ENCODE measurements around the gene NUTM2F. TPM values are rescaled to one million over a fixed set of nuclear protein-coding genes. Genes with fewer than 3 reads are reported as not detected.

NUTM2F gene
- total and polyA plus RNA-seq, 2 donors from 2014 or later: not detected

GRCh38 chr9:94300470-94301301 lies 27.8 kb downstream of the NUTM2F start:
- no peak overlapping the region for H3K4me3 ChIP-seq (ENCODE audit: low read length in 3 of 3)
- intact Hi-C loops (cut with DNase I): no loop called here
- DNase-seq: no peak
- no peak overlapping the region for H3K9ac ChIP-seq (ENCODE audit: low read length in 3 of 3)
- H3K36me3 ChIP-seq (ENCODE audit: control insufficient read depth in 2 of 3, insufficient read depth in 3 of 3, low read length in 3 of 3): no peaks in the 10 kb centered on the region
- H3K27ac ChIP-seq (ENCODE audit: low read depth in 2 of 2, low read length in 2 of 2): no peak overlapping the region
- H3K27me3 ChIP-seq (ENCODE audit: control insufficient read depth, insufficient read depth, low read length): no peaks in the 10 kb centered on the region
- peaks cover 0 to 2% (median 0%) of the 10 kb centered on the region in 3 donors for H3K4me1 ChIP-seq (ENCODE audit: control insufficient read depth in 2 of 3, insufficient read depth in 2 of 3, low read depth in 1 of 3, low read length in 3 of 3)
- no peaks in the 10 kb centered on the region for H3K9me3 ChIP-seq (ENCODE audit: control insufficient read depth in 2 of 3, insufficient read depth in 1 of 3, low read length in 3 of 3)
- TF ChIP-seq CTCF (IDR thresholded peaks at IDR 0.05; ENCODE audit: borderline replicate concordance, extremely low read depth, insufficient read depth): no peak
- FAIRE-seq: no peak

GRCh38 chr9:94298949-94299599 lies 29.4 kb downstream of the NUTM2F start:
- DNase-seq (no peak), FAIRE-seq (no peak)
- Histone ChIP-seq H3K4me3 (ENCODE audit: low read length in 3 of 3) (no peak overlapping the region), H3K27ac (ENCODE audit: low read depth in 2 of 2, low read length in 2 of 2) (no peak overlapping the region), H3K36me3 (ENCODE audit: control insufficient read depth in 2 of 3, insufficient read depth in 3 of 3, low read length in 3 of 3) (no peaks in the 10 kb centered on the region), H3K27me3 (ENCODE audit: control insufficient read depth, insufficient read depth, low read length) (no peaks in the 10 kb centered on the region), H3K4me1 (ENCODE audit: control insufficient read depth in 2 of 3, insufficient read depth in 2 of 3, low read depth in 1 of 3, low read length in 3 of 3) (peaks cover 0 to 2% (median 0%) of the 10 kb centered on the region in 3 donors), H3K9me3 (ENCODE audit: control insufficient read depth in 2 of 3, insufficient read depth in 1 of 3, low read length in 3 of 3) (no peaks in the 10 kb centered on the region), H3K9ac (ENCODE audit: low read length in 3 of 3) (no peak overlapping the region)
- intact Hi-C loops (cut with DNase I): no loop called here
- TF ChIP-seq CTCF (IDR thresholded peaks at IDR 0.05; ENCODE audit: borderline replicate concordance, extremely low read depth, insufficient read depth): no peak

DNA sequence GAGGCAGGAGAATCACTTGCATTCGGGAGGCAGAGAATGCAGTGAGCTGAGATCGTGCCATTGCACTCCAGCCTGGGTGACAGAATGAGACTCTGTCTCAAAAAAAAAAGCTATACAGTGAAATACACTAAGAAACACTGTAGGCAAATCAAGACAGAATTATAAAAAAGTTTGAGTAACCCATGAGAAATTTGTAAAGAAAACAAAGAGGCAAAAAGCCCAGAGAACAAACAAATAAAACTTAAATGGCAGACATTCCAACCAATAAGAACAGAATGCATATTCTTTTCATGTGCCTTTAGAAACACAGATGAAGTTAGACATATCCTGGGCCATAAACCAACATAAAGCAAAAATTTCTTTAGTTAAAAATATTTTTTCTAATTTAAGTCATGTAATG lies 38.8 kb downstream of the NUTM2F start:
- Histone ChIP-seq H3K27ac (ENCODE audit: low read depth in 2 of 2, low read length in 2 of 2) (no peak overlapping the region), H3K4me1 (ENCODE audit: control insufficient read depth in 2 of 3, insufficient read depth in 2 of 3, low read depth in 1 of 3, low read length in 3 of 3) (no peaks in the 10 kb centered on the region), H3K9ac (ENCODE audit: low read length in 3 of 3) (no peak overlapping the region), H3K27me3 (ENCODE audit: control insufficient read depth, insufficient read depth, low read length) (no peaks in the 10 kb centered on the region), H3K4me3 (ENCODE audit: low read length in 3 of 3) (no peak overlapping the region), H3K9me3 (ENCODE audit: control insufficient read depth in 2 of 3, insufficient read depth in 1 of 3, low read length in 3 of 3) (peaks cover 0 to 4% (median 0%) of the 10 kb centered on the region in 3 donors), H3K36me3 (ENCODE audit: control insufficient read depth in 2 of 3, insufficient read depth in 3 of 3, low read length in 3 of 3) (peaks cover 0 to 9% (median 5%) of the 10 kb centered on the region in 3 donors)
- intact Hi-C loops (cut with DNase I): no loop called here
- FAIRE-seq (no peak), DNase-seq (no peak)
- TF ChIP-seq CTCF (IDR thresholded peaks at IDR 0.05; ENCODE audit: borderline replicate concordance, extremely low read depth, insufficient read depth): no peak
